ENCODE results near the gene PKD1.
"Not testable (repeated sequence)": the region's sequence is repeated elsewhere in the genome, so short reads cannot be mapped to it uniquely, and the experiment has no call there.

The PKD1 gene

GRCh38 chr16:2142942-2143877 lies 7.5 kb upstream of the PKD1 start:
- no peak for TF ChIP-seq CTCF (IDR thresholded peaks at IDR 0.05; ENCODE audit: insufficient read depth, low read length, missing control alignments)
- POLR2A ChIA-PET, result interaction anchor here (1.1 kb wide), 1 partner anchor 13 kb away, joined by 5 read pairs; the partner anchor contains the start of gene TRAF7
- no peak overlapping the region for H3K4me3 ChIP-seq (ENCODE audit: low read depth, low read length)
- CTCF ChIA-PET, result interaction anchor here (0.6 to 10.0 kb wide), 4 partner anchors 112 to 159 kb away, joined by 3 to 176 read pairs (median 69); partner anchors contain the start of genes GFER, NPW and ZNF598
- no peak for DNase-seq (ENCODE audit: low read depth, low spot score)

- POLR2A ChIA-PET, result not testable (repeated sequence)
Measured at GRCh38 chr16:2135071-2135470, 627 bp downstream of the PKD1 start.

GRCh38 chr16:2133797-2134196 lies 1.9 kb downstream of the PKD1 start:
- DNase-seq (ENCODE audit: low read depth, low spot score); CTCF ChIA-PET; POLR2A ChIA-PET: not testable (repeated sequence)
- peak overlapping the region; percentile 34 for H3K4me3 ChIP-seq (ENCODE audit: low read depth, low read length)

More at GRCh38 chr16:2135071-2135470, 627 bp downstream of the PKD1 start:
- CTCF ChIA-PET; DNase-seq (ENCODE audit: low read depth, low spot score): not testable (repeated sequence)
- H3K4me3 ChIP-seq (ENCODE audit: low read depth, low read length), result peak overlapping the region; percentile 59

- CTCF ChIA-PET; DNase-seq (ENCODE audit: low read depth, low spot score): not testable (repeated sequence)
Measured at GRCh38 chr16:2129890-2130447, 5.7 kb downstream of the PKD1 start.

GRCh38 chr16:2129251-2129650 lies 6.4 kb downstream of the PKD1 start:
- DNase-seq (ENCODE audit: low read depth, low spot score); H3K4me3 ChIP-seq (ENCODE audit: low read depth, low read length); CTCF ChIA-PET; POLR2A ChIA-PET: not testable (repeated sequence)

More at GRCh38 chr16:2129890-2130447, 5.7 kb downstream of the PKD1 start:
- H3K4me3 ChIP-seq (ENCODE audit: low read depth, low read length); POLR2A ChIA-PET: not testable (repeated sequence)

GRCh38 chr16:2127630-2128280 lies 7.9 kb downstream of the PKD1 start:
- CTCF ChIA-PET, result interaction anchor here (1.1 kb wide), 1 partner anchor 26 kb away, joined by 3 read pairs; no protein-coding TSS in a partner anchor
- POLR2A ChIA-PET, result not testable (repeated sequence)

GRCh38 chr16:2126928-2127556 lies 8.7 kb downstream of the PKD1 start:
- not testable (repeated sequence) for DNase-seq (ENCODE audit: low read depth, low spot score); H3K4me3 ChIP-seq (ENCODE audit: low read depth, low read length)
- CTCF ChIA-PET, result interaction anchor here (1.0 to 1.1 kb wide), 2 partner anchors 14 to 27 kb away, joined by 3 to 5 read pairs; no protein-coding TSS in a partner anchor
- POLR2A ChIA-PET, result interaction anchor here (1.3 kb wide), 1 partner anchor 162 kb away, joined by 3 read pairs; the partner anchor contains the start of gene RPS2

More at GRCh38 chr16:2127630-2128280, 7.9 kb downstream of the PKD1 start:
- DNase-seq (ENCODE audit: low read depth, low spot score); H3K4me3 ChIP-seq (ENCODE audit: low read depth, low read length): not testable (repeated sequence)

GRCh38 chr16:2126161-2126743 lies 9.4 kb downstream of the PKD1 start:
- ChIA-PET CTCF (interaction anchor here (1.0 to 1.1 kb wide), 2 partner anchors 14 to 28 kb away, joined by 3 to 5 read pairs; no protein-coding TSS in a partner anchor), POLR2A (interaction anchor here (0.7 to 1.3 kb wide), 2 partner anchors 29 to 161 kb away, joined by 3 read pairs; partner anchors contain the start of genes RPS2 and TRAF7)
- TF ChIP-seq CTCF (IDR thresholded peaks at IDR 0.05; ENCODE audit: insufficient read depth, low read length, missing control alignments), result peak; percentile 3
- DNase-seq (ENCODE audit: low read depth, low spot score); H3K4me3 ChIP-seq (ENCODE audit: low read depth, low read length): not testable (repeated sequence)

- DNase-seq (ENCODE audit: low read depth, low spot score); CTCF ChIA-PET: not testable (repeated sequence)
- POLR2A ChIA-PET, result interaction anchor here (1.3 kb wide), 1 partner anchor 161 kb away, joined by 3 read pairs; the partner anchor contains the start of gene RPS2
- peak overlapping the region; percentile 33; the same call in 1 of the 2 replicates for H3K4me3 ChIP-seq (ENCODE audit: low read depth, low read length)
Measured at GRCh38 chr16:2125609-2126008, 10.1 kb downstream of the PKD1 start.

GRCh38 chr16:2124694-2125444 lies 10.8 kb downstream of the PKD1 start:
- H3K4me3 ChIP-seq (ENCODE audit: low read depth, low read length), result peak overlapping the region; percentile 42
- DNase-seq (ENCODE audit: low read depth, low spot score); CTCF ChIA-PET; POLR2A ChIA-PET: not testable (repeated sequence)

GRCh38 chr16:2124377-2124693 lies 11.4 kb downstream of the PKD1 start:
- DNase-seq (ENCODE audit: low read depth, low spot score); POLR2A ChIA-PET; CTCF ChIA-PET: not testable (repeated sequence)

GRCh38 chr16:2123706-2124376 lies 11.9 kb downstream of the PKD1 start:
- CTCF ChIA-PET; H3K4me3 ChIP-seq (ENCODE audit: low read depth, low read length); DNase-seq (ENCODE audit: low read depth, low spot score); POLR2A ChIA-PET: not testable (repeated sequence)

More at GRCh38 chr16:2124377-2124693, 11.4 kb downstream of the PKD1 start:
- peak overlapping the region; percentile 42 for H3K4me3 ChIP-seq (ENCODE audit: low read depth, low read length)

Measured in AG04449 (cell line).